Stimulated activated naive B cell treated with anti-CD40 and anti-IgM and Interleukin-4, amounts not matched to agents 10 μg/mL and 1 μg/mL and 100 μg/mL, for 72 hours (primary cell): ENCODE measurements around the gene CBR1.
"Not testable (repeated sequence)": the region's sequence is repeated elsewhere in the genome, so short reads cannot be mapped to it uniquely, and the experiment has no call there.

Experiments used
- ATAC-seq, 2 donors: fragments of 150-1000 bp; cut with Tn5 transposase; replicated peaks; 2 replicates each; pipeline ENCODE4 v1.10.0; 2021; ENCODE audit warnings: moderate library complexity in 1 of 2
- DNase-seq: peaks from one replicate; pipeline ENCODE4 v3.0.0; 2021
- H3K27ac Mint-ChIP-seq: one replicate; pipeline ENCODE4 v1.8.0; 2022; ENCODE audit warnings: mild to moderate bottlenecking, mixed read lengths
- H3K27me3 Mint-ChIP-seq, 2 donors: one replicate each; pipeline ENCODE4 v1.8.0; 2022; ENCODE audit warnings: mixed read lengths in 2 of 2
- H3K36me3 Mint-ChIP-seq, 2 donors: one replicate each; pipeline ENCODE4 v1.8.0; 2022; ENCODE audit warnings: mixed read lengths in 2 of 2, mild to moderate bottlenecking in 1 of 2
- H3K4me1 Mint-ChIP-seq, 2 donors: one replicate each; pipeline ENCODE4 v1.8.0; 2022; ENCODE audit warnings: mixed read lengths in 2 of 2, mild to moderate bottlenecking in 1 of 2
- H3K4me3 Mint-ChIP-seq, 2 donors: one replicate each; pipeline ENCODE4 v1.8.0; 2022; ENCODE audit warnings: mild to moderate bottlenecking in 2 of 2, mixed read lengths in 2 of 2, moderate library complexity in 1 of 2
- H3K9me3 Mint-ChIP-seq, 2 donors: one replicate each; pipeline ENCODE4 v1.8.0; 2022; ENCODE audit warnings: mixed read lengths in 2 of 2, mild to moderate bottlenecking in 1 of 2

CBR1 gene

DNA sequence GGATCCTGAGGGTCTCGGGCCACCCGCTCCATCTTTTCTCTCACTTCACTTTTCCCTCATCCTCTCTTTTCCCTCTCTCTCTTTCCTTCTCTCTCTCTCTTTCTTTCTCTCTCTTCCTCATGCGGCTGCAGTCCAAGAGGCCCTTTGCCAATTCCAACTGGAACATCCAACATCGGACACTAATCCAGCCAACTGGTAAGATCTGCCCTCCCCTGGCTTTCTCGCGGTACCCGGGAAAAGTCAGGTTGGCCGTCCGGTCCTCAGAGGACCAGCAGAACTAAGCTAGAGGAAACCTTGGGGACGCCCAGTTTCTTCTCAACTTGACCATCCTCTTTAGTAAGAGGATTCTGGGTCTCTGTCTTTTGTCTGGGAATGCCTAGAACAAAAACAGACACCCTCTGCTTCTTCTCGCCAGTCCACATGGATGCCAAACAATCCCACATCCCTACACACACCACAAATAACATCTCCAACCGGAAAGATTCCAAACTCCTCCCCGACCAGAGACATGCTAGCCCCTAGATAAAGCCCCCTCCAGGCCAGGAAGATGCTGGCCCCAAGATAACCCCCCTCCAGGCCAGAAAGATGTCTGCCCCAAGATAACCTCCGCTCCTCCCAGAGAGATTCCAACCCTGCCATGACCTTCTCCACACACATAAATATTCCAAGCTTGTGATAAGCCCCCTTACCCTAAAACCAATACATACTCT is 6.3 kb upstream of the CBR1 start:
- peaks cover 4 to 12% of the 10 kb centered on the region in 2 donors for H3K4me1 Mint-ChIP-seq
- ATAC-seq (no peak), DNase-seq (no peak)
- H3K9me3 Mint-ChIP-seq, result no peaks in the 10 kb centered on the region
- no peak overlapping the region for H3K4me3 Mint-ChIP-seq
- peaks cover 4 to 9% of the 10 kb centered on the region in 2 donors for H3K27me3 Mint-ChIP-seq
- H3K27ac Mint-ChIP-seq, result no peak overlapping the region
- peaks cover 2 to 4% of the 10 kb centered on the region in 2 donors for H3K36me3 Mint-ChIP-seq

DNA sequence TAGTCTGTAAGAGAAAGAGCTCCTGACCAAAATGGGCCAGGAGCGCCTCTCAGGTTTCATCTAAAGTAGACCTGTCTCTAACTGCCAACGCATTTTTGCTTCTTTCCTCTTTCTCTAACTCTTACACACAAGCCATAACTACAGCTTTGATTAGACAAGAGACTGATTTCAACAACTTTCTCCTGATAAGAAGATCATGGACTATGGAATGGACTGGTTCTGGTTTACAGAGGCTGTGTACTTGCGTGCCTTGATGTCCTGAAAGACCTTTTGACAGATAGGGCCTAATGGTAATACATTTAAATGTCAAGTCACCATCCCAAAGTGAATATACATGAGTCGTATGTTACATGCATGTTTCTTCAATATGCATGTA is 5.8 kb upstream of the CBR1 start:
- Mint-ChIP-seq H3K27me3 (peaks cover 4 to 9% of the 10 kb centered on the region in 2 donors), H3K4me1 (peaks cover 6 to 14% of the 10 kb centered on the region in 2 donors), H3K27ac (no peak overlapping the region), H3K36me3 (peaks cover 6 to 7% of the 10 kb centered on the region in 2 donors), H3K9me3 (peaks cover 3 to 4% of the 10 kb centered on the region in 2 donors), H3K4me3 (no peak overlapping the region)
- ATAC-seq (no peak), DNase-seq (no peak)

DNA sequence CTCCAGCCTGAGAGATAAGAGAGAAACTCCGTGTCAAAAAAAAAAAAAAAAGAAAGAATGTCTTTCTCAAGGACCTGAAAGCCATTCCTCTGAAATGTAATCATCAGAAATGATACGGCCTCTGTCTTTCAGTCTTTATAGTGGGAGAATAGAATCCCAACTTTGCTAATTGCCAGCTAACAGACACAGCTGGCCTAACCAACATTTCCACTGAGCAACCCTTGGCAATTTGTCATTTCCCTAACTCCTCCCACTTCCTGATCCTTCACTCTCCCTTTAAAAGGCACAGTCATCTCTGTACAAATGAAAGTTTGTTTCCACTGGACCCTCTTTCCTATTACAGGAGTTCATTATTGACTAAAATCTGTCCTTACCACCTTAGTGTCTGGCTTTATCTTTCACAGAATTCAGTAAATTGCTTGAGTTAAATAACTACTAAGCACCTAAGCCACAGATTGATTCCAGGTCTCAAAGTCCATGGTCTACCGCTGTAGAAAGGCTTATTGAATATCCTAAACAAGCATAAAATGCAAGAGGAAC is 4.3 kb upstream of the CBR1 start:
- Mint-ChIP-seq H3K27me3 (peaks cover 4 to 9% of the 10 kb centered on the region in 2 donors), H3K27ac (no peak overlapping the region), H3K4me1 (peaks cover 9 to 24% of the 10 kb centered on the region in 2 donors), H3K4me3 (no peak overlapping the region), H3K36me3 (peaks cover 8 to 13% of the 10 kb centered on the region in 2 donors), H3K9me3 (peaks cover 5 to 6% of the 10 kb centered on the region in 2 donors)
- ATAC-seq, result no peak
- no peak for DNase-seq

DNA sequence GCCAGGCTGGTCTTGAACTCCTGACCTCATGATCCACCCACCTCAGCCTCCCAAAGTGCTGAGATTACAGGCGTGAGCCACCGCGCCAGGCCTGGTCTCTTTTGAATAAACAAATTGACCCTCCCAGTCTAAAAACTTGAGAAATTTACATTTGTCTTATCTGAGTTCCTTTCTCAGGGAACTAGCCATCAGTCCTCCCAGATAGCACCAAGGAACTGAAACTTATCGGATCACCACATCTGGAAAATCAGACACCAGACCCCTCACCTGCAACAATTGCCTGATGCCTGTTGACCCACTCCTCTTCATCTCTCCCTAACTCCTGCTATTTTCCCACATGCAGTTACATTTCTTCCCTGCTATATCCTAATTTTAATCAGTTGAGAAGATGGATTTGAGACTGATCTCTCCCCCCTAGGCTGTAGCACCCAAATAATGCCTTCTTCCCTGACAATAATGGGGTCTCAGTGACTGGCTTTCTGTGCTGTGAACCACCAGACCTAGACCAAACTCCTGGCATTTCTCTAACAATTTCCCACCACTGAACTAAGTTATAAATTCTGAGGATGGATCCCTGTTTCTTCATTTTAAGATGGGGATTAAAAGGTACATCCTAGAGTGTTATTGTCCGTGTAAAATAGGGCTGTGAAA is 951 bp upstream of the CBR1 start:
- H3K27ac Mint-ChIP-seq, result peak overlapping the region; percentile 97
- peaks cover 26 to 54% of the 10 kb centered on the region in 2 donors for H3K4me1 Mint-ChIP-seq
- peaks cover 32% of the 10 kb centered on the region in 2 donors for H3K36me3 Mint-ChIP-seq
- ATAC-seq (no peak), DNase-seq (no peak)
- peaks cover 5 to 8% of the 10 kb centered on the region in 2 donors for H3K9me3 Mint-ChIP-seq
- peaks cover 0 to 3% of the 10 kb centered on the region in 2 donors for H3K27me3 Mint-ChIP-seq
- H3K4me3 Mint-ChIP-seq, result no peak overlapping the region

DNA sequence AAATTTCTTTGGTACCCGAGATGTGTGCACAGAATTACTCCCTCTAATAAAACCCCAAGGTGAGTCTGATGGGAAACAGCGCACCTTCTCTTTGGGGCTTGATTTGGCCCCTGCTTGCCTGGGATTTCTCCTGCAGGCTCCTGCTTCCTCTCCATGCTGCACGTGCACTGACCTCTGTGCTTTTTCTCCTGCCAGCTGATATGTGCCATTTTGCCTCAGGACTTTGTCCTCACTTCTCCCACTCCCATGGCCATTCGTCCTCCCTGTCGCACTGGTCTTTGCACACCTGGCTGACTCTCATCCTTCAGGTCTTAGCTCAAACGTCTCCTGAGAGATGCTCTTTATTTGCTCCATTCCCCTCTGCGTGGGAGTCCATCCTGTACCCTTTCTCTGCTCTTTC is 1.2 kb downstream of the CBR1 start:
- Mint-ChIP-seq H3K36me3 (peaks cover 32 to 35% of the 10 kb centered on the region in 2 donors), H3K27ac (no peak overlapping the region), H3K4me1 (peaks cover 24 to 48% of the 10 kb centered on the region in 2 donors), H3K4me3 (peak overlapping the region; percentile 95 to 98), H3K27me3 (no peaks in the 10 kb centered on the region), H3K9me3 (peaks cover 5 to 8% of the 10 kb centered on the region in 2 donors)
- ATAC-seq, result no peak
- no peak for DNase-seq

DNA sequence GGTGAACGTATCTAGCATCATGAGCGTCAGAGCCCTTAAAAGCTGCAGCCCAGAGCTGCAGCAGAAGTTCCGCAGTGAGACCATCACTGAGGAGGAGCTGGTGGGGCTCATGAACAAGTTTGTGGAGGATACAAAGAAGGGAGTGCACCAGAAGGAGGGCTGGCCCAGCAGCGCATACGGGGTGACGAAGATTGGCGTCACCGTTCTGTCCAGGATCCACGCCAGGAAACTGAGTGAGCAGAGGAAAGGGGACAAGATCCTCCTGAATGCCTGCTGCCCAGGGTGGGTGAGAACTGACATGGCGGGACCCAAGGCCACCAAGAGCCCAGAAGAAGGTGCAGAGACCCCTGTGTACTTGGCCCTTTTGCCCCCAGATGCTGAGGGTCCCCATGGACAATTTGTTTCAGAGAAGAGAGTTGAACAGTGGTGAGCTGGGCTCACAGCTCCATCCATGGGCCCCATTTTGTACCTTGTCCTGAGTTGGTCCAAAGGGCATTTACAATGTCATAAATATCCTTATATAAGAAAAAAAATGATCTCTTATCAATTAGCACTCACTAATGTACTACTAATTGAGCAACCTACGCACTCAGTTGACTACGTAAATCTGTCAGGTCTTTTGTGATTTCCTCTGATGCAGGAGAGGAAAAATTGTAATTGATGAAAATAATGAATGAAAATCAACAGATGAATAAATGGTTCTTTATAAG is 2.8 kb downstream of the CBR1 start:
- DNase-seq (no peak), ATAC-seq (no peak)
- Mint-ChIP-seq H3K4me3 (no peak overlapping the region), H3K27me3 (no peaks in the 10 kb centered on the region), H3K27ac (peak overlapping the region; percentile 72), H3K36me3 (peaks cover 29 to 35% of the 10 kb centered on the region in 2 donors), H3K9me3 (peaks cover 5 to 8% of the 10 kb centered on the region in 2 donors), H3K4me1 (peaks cover 30 to 58% of the 10 kb centered on the region in 2 donors)

DNA sequence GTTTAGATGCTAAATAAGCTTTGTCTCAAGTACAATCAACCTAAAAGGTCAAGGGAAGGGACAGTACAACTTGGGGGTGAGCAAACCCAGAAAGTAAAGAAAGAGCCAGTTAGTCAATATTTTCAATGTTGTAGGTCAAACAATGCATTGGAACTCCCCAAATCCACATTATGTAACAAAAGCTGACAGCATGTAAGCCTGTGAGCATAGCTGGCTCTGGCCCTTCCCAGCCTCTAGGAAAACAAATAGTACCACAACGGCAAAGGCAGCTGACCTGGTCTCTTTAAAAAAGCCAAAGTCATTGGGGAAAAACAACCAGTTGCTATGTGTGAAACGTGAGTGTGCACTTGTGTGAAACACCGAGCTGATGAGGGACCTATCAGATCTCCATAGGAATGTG is 3.4 kb downstream of the CBR1 start:
- H3K4me3 Mint-ChIP-seq, result no peak overlapping the region
- peaks cover 5 to 8% of the 10 kb centered on the region in 2 donors for H3K9me3 Mint-ChIP-seq
- H3K36me3 Mint-ChIP-seq, result peaks cover 29 to 35% of the 10 kb centered on the region in 2 donors
- H3K4me1 Mint-ChIP-seq, result peaks cover 32 to 64% of the 10 kb centered on the region in 2 donors
- ATAC-seq (no peak), DNase-seq (no peak)
- H3K27ac Mint-ChIP-seq, result no peak overlapping the region
- no peaks in the 10 kb centered on the region for H3K27me3 Mint-ChIP-seq

DNA sequence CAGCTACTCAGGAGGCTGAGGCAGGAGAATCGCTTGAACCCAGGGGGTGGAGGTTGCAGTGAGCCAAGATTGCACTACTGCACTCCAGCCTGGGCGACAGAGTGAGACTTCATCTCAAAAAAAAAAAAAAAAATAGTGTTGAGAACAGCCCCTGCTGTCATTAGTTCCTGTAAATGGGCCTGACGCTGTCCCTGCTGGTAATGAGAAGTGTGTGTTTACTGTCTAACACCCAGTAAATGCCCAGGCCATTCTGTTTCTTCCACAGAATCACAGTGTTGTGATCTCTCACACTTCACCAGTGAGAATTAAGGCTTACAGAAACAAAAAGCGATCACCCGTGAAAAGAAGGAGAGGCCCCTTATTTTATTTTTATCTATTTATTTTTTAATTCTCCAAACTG is 4.1 kb downstream of the CBR1 start:
- DNase-seq, H3K9me3 Mint-ChIP-seq, H3K27me3 Mint-ChIP-seq, H3K27ac Mint-ChIP-seq, H3K4me3 Mint-ChIP-seq, ATAC-seq: not testable (repeated sequence)
- H3K4me1 Mint-ChIP-seq, result peaks cover 37 to 70% of the 10 kb centered on the region in 2 donors
- peaks cover 27 to 33% of the 10 kb centered on the region in 2 donors for H3K36me3 Mint-ChIP-seq

DNA sequence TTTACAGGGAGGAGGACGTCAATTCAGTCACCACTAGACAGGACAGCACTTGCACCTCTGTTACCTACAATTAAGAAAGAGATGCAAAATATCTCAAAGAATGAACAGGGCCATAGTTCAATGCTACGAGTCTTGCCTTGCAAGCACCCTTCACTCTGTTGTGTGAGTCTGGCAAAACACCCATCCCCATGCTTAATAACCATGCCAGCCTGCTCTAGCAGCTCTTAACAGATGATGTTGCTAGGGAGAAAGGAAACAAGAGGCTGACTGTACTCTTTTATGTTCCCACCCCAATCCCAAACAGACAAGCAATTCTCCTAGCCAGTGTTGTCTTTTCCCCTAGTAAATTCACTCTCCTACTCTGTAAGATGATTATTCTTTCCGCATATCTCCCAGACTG is 5.3 kb downstream of the CBR1 start:
- Mint-ChIP-seq H3K36me3 (peaks cover 23 to 26% of the 10 kb centered on the region in 2 donors), H3K27me3 (no peaks in the 10 kb centered on the region), H3K9me3 (peaks cover 0 to 2% of the 10 kb centered on the region in 2 donors), H3K4me3 (no peak overlapping the region), H3K4me1 (peaks cover 40 to 70% of the 10 kb centered on the region in 2 donors), H3K27ac (no peak overlapping the region)
- DNase-seq (no peak), ATAC-seq (no peak)

DNA sequence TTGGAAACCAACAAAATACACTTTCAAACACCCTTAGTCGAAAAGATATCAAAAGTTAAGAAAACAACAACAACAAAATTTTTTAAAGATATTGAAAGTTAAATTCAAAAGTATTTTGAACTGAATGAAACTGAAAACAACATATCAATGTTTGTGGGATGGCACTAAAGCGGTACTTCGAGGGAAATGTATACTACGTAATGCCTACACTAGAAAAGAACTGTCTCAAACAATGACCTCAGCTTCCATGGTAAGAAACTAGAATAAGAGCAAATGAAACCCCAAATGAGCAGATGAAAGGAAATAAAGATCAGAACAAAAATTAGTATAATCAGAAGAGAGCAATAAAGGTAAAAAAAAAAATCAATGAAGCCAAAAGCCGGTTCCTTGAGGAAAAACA is 6.1 kb downstream of the CBR1 start:
- peaks cover 0 to 2% of the 10 kb centered on the region in 2 donors for H3K9me3 Mint-ChIP-seq
- H3K36me3 Mint-ChIP-seq, result peaks cover 22 to 24% of the 10 kb centered on the region in 2 donors
- H3K4me1 Mint-ChIP-seq, result peaks cover 37 to 62% of the 10 kb centered on the region in 2 donors
- ATAC-seq, result no peak
- no peak for DNase-seq
- no peak overlapping the region for H3K4me3 Mint-ChIP-seq
- H3K27ac Mint-ChIP-seq, result no peak overlapping the region
- no peaks in the 10 kb centered on the region for H3K27me3 Mint-ChIP-seq

DNA sequence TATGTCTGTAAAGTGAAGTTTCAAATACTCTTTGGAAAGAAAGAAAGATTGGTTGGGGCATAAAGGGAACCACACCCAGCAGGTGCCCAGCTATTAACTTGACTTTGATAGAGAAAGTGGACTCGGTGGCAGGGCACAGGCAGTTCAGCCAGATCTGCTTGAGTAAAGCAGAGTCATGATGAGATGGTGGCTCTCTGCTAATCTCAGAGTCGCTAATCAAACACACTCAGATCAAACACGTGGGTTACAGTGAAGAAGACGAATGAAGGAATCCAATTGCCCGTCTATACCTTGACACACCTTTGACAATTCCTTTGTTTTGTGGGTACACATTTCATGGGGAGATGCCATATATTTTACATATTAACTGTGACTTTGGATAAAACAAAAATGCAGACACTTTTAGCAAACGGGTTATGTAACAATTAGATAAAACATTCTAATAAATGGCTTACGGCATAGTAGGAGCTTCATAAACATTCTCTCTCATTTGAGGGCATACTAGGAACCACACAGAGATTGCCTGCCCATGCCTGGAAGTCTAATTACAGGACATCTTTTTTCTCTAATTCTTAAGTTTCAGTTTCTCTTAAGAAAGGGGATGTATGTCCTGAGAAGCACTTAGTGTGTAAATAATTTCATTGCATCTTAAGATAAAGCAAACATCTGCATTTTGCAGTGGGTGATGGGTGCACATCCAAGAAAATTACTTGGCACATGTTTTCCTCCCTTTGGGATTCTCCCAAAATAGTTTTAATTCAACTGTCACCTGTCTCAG is 7.2 kb downstream of the CBR1 start:
- peak; percentile 62 to 63 for ATAC-seq
- H3K4me1 Mint-ChIP-seq, result peaks cover 27 to 51% of the 10 kb centered on the region in 2 donors
- H3K36me3 Mint-ChIP-seq, result peaks cover 13 to 14% of the 10 kb centered on the region in 2 donors
- no peak overlapping the region for H3K4me3 Mint-ChIP-seq
- H3K9me3 Mint-ChIP-seq, result peaks cover 0 to under 1% of the 10 kb centered on the region in 2 donors
- H3K27ac Mint-ChIP-seq, result peak overlapping the region; percentile 90
- no peak for DNase-seq
- H3K27me3 Mint-ChIP-seq, result no peaks in the 10 kb centered on the region

DNA sequence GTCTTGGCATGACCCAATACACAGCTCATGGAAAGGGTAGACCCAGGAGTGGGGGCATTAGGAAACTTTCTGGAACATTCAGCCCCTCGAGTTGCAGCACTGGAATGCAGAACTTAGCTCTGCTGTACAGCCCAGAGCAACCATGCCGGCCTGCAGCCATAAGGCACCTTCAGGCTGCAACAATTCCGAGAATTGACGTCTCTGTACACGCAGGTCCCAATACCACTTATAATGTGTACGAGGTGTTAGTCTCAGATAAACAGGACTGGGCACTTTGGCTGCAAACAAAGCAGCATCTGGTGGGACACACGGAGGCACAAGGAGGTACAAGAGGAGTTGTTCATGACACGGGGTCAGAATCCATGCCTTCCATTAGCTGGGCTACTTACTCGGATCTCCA is 7.9 kb downstream of the CBR1 start:
- Mint-ChIP-seq H3K4me3 (no peak overlapping the region), H3K4me1 (peaks cover 22 to 45% of the 10 kb centered on the region in 2 donors), H3K36me3 (peaks cover 7 to 8% of the 10 kb centered on the region in 2 donors), H3K9me3 (no peaks in the 10 kb centered on the region), H3K27me3 (no peaks in the 10 kb centered on the region), H3K27ac (no peak overlapping the region)
- ATAC-seq (no peak), DNase-seq (no peak)

DNA sequence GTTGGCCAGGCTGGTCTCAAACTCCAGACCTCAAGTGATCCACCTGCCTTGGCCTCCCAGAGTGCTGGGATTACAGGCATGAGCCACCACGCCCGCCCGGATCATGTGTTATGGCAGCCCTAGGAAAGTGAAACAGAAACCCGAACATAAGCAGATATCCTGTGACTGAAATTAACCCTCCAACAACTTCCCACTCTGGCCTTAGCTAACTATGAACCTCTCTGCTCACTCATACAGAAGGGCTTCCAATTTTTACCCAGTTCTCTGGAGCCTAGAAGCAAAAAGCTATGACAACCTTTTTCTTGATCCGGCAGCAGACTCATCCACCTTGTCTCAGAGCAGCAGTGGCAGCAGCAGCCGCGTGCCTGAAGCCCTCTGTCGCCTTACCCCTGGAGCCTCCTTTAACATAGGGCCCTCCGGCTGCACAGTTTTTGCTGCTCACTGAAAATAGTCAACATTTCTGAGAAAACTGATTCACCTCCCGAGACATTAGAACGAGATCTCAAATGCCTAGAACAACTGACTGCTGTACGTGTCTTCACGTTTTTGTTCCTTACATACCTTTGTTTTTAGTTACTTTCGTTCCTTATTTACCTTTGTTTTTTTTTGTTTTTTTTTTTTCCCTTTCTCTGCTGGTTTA is 9.3 kb downstream of the CBR1 start:
- no peak for DNase-seq
- Mint-ChIP-seq H3K27me3 (no peaks in the 10 kb centered on the region), H3K27ac (peak overlapping the region; percentile 89), H3K4me3 (peak overlapping the region; percentile 71 to 80), H3K9me3 (no peaks in the 10 kb centered on the region), H3K36me3 (peaks cover 3% of the 10 kb centered on the region in 2 donors), H3K4me1 (peaks cover 22 to 35% of the 10 kb centered on the region in 2 donors)
- peak; percentile 85 to 93 for ATAC-seq
